ENCODE data around the gene ANKRD17.

The ANKRD17 gene

DNA sequence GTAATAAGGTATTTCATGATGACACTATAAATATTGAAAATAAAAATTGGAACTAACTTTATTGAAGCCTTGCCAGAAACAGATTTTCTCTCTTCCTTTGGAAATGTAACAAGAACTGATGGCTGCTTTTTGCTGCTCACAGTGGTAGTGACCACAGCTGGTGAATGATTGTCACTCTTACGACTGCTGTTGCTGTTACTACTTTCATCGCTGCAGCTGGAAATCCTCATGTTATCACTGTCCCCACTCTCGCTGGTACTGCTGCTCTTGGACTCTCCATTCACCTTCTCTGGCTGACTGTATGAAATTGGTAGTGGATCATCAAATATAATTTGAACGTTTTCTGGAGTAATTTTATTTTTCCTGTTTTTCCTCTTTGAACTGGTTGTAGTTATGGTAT is 160.6 kb downstream of the ANKRD17 start:
- no peak for DNase-seq (ENCODE audit: low read depth)
- in situ Hi-C loops (cut with HindIII; ENCODE audit: low sequenced_read_pairs): no loop called here
- no peak overlapping the region for H3K4me3 ChIP-seq (ENCODE audit: low read depth, low read length)
- no peak for TF ChIP-seq CTCF (IDR thresholded peaks at IDR 0.05; ENCODE audit: low read depth, low read length, missing control alignments)

DNA sequence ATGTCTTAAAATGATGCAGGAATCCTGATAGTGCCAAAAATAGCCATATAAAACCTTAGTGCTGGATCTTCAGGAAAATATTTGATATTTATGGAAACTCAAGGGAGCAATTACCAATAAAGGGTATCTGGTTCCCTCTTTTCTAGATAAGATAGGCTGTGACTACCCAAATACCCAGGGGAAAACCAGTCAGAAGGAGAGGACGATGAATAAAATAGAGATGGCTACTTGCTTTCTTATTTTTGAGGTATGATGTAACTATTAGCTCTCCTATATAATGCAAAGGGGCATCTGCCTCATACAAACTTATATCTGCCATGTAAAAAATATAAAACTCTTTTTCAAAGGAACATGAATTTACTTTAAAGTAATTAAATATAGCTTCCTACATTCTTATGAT is 165.7 kb downstream of the ANKRD17 start:
- DNase-seq (ENCODE audit: low read depth): no peak
- TF ChIP-seq CTCF (IDR thresholded peaks at IDR 0.05; ENCODE audit: low read depth, low read length, missing control alignments): no peak
- in situ Hi-C loops (cut with HindIII; ENCODE audit: low sequenced_read_pairs): no loop called here
- no peak overlapping the region for H3K4me3 ChIP-seq (ENCODE audit: low read depth, low read length)

DNA sequence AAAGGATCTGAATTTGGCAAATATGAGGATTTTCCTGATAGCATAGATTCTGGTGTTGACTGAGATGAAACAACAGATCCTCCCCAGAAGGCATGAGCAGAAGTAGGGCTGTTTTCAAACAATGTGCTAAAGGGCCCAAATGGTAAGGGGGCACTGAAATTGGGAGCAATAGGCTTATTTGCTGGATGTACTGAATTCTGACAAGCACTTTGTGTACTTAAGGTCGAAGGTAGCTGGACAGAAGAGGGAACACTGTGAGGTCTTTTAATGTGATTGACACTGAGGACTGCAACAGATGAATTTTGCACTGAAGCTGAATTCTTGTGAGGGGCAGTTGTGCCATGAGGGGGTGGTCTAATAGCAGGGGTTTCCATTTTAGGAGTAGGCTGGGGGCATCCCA is 167.9 kb downstream of the ANKRD17 start:
- no peak for DNase-seq (ENCODE audit: low read depth)
- no peak for TF ChIP-seq CTCF (IDR thresholded peaks at IDR 0.05; ENCODE audit: low read depth, low read length, missing control alignments)
- no peak overlapping the region for H3K4me3 ChIP-seq (ENCODE audit: low read depth, low read length)
- in situ Hi-C loops (cut with HindIII; ENCODE audit: low sequenced_read_pairs): no loop called here

- no peak overlapping the region for H3K4me3 ChIP-seq (ENCODE audit: low read depth, low read length)
- in situ Hi-C loops (cut with HindIII; ENCODE audit: low sequenced_read_pairs): no loop called here
- DNase-seq (ENCODE audit: low read depth): no peak
- TF ChIP-seq CTCF (IDR thresholded peaks at IDR 0.05; ENCODE audit: low read depth, low read length, missing control alignments): no peak
These were observed 170.7 kb downstream of the ANKRD17 start for GRCh38 chr4:73087871-73088270.

GRCh38 chr4:73086095-73086868 is 172.3 kb downstream of the ANKRD17 start:
- DNase-seq (ENCODE audit: low read depth): no peak
- H3K4me3 ChIP-seq (ENCODE audit: low read depth, low read length): no peak overlapping the region
- no peak for TF ChIP-seq CTCF (IDR thresholded peaks at IDR 0.05; ENCODE audit: low read depth, low read length, missing control alignments)
- in situ Hi-C loops (cut with HindIII; ENCODE audit: low sequenced_read_pairs): no loop called here

DNA sequence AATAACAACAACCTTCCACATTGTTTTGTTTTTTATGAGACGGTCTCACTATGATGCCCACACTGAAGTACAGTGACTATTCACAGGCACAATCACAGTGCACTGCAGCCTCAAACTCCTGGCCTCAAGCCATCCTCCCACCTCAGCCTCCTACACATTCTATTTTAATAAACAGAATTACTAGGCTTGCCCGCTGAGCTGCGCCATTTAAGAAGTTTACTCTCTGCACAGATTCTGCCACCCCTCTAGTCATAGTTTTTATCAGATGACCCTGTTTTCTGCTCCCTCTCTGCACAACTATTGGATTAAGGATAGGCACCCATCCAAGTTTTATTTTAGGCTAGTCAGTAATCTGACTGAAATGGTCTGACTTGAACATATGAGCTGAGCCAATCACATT is 177.8 kb downstream of the ANKRD17 start:
- TF ChIP-seq CTCF (IDR thresholded peaks at IDR 0.05; ENCODE audit: low read depth, low read length, missing control alignments): no peak
- in situ Hi-C loops (cut with HindIII; ENCODE audit: low sequenced_read_pairs): no loop called here
- H3K4me3 ChIP-seq (ENCODE audit: low read depth, low read length): no peak overlapping the region
- no peak for DNase-seq (ENCODE audit: low read depth)

All from astrocyte of the cerebellum (primary cell).